SU-DHL-6 (cell line): ENCODE data around the gene ZRANB3.

ENCODE experiments used
- H2AFZ ChIP-seq: fragments of 200-600 bp; sonication (generic); 2 replicates; pipeline ENCODE4 v1.6.1; 2014; ENCODE audit warnings: low read depth, mild to moderate bottlenecking, moderate library complexity, mixed read lengths, antibody characterized with exemption, low read length; ENCODE audit not compliant: severe bottlenecking
- H3F3A ChIP-seq: fragments of 200-600 bp; shearing (Covaris generic); 2 replicates; pipeline ENCODE4 v1.6.0; 2016; ENCODE audit warnings: antibody characterized with exemption, mild to moderate bottlenecking; ENCODE audit not compliant: insufficient read depth
- H3K27ac ChIP-seq: fragments of 200-600 bp; sonication (generic); 2 replicates; pipeline ENCODE4 v1.5.1; 2016; ENCODE audit warnings: low read depth, mild to moderate bottlenecking, low read length, moderate library complexity, mixed read lengths
- H3K27me3 ChIP-seq: fragments of 200-600 bp; sonication (generic), shearing (Covaris generic); 2 replicates; pipeline ENCODE4 v1.6.0; 2014; ENCODE audit warnings: mild to moderate bottlenecking, low read length
- H3K36me3 ChIP-seq: fragments of 200-600 bp; sonication (generic); 2 replicates; pipeline ENCODE4 v1.6.1; 2014; ENCODE audit warnings: mild to moderate bottlenecking, low read length, mixed read lengths
- H3K4me2 ChIP-seq: fragments of 300-600, 200-600 bp; shearing (Covaris generic), sonication (generic); 2 replicates; pipeline ENCODE4 v1.6.0; 2014; ENCODE audit warnings: low read length, low read depth, mild to moderate bottlenecking; ENCODE audit not compliant: poor library complexity, severe bottlenecking
- H3K4me3 ChIP-seq: fragments of 200-600 bp; sonication (generic); 2 replicates; pipeline ENCODE4 v1.5.1; 2014; ENCODE audit warnings: antibody characterized with exemption, low read length, mild to moderate bottlenecking, mixed read lengths; ENCODE audit not compliant: insufficient read depth, poor library complexity, severe bottlenecking
- H3K79me2 ChIP-seq: fragments of 200-600 bp; sonication (generic); 2 replicates; pipeline ENCODE4 v1.6.1; 2014; ENCODE audit warnings: mild to moderate bottlenecking, low read length, moderate library complexity; ENCODE audit not compliant: insufficient read depth
- H3K9ac ChIP-seq: fragments of 200-600 bp; sonication (generic); 2 replicates; pipeline ENCODE4 v1.7.0; 2014; ENCODE audit warnings: mild to moderate bottlenecking, low read length
- H3K9me2 ChIP-seq: fragments of 200-600 bp; sonication (generic); replicated peaks from 2 replicates; pipeline ENCODE4 v1.6.1; 2014; ENCODE audit warnings: low read length; ENCODE audit not compliant: insufficient read depth
- H3K9me3 ChIP-seq: fragments of 200-600 bp; sonication (generic); 2 replicates; pipeline ENCODE4 v1.6.1; 2014; ENCODE audit warnings: low read length, mixed read lengths; ENCODE audit not compliant: insufficient read depth
- H4K20me1 ChIP-seq: fragments of 200-600 bp; sonication (generic); 2 replicates; pipeline ENCODE4 v1.6.1; 2014; ENCODE audit warnings: low read depth, mild to moderate bottlenecking, antibody characterized with exemption, low read length, moderate library complexity, mixed read lengths
- CTCF ChIP-seq: fragments of 200-600 bp; sonication (generic); IDR thresholded peaks from one replicate; pipeline ENCODE4 v1.5.1; 2017; ENCODE audit warnings: antibody characterized with exemption, mild to moderate bottlenecking, low read length, moderate library complexity; ENCODE audit not compliant: insufficient read depth, poor library complexity, severe bottlenecking
- EZH2phosphoT487 ChIP-seq: fragments of 200-600 bp; sonication (generic), shearing (Covaris generic); conservative IDR thresholded peaks from 2 replicates; pipeline ENCODE4 v1.6.1; 2018; ENCODE audit warnings: mild to moderate bottlenecking, antibody characterized with exemption, low read length, moderate library complexity, mixed read lengths

ZRANB3 gene

GRCh38 chr2:135175177-135175576, 355.8 kb downstream of the ZRANB3 start:
- H3K4me2 ChIP-seq = no peak overlapping the region
- H3K9ac ChIP-seq = no peak overlapping the region
- TF ChIP-seq EZH2phosphoT487 (no peak), CTCF (no peak)
- no peaks in the 10 kb centered on the region for H3K79me2 ChIP-seq
- no peak overlapping the region for H3K27ac ChIP-seq
- H3K27me3 ChIP-seq = no peaks in the 10 kb centered on the region
- H3K4me3 ChIP-seq = no peak overlapping the region
- H3K9me3 ChIP-seq = no peaks in the 10 kb centered on the region
- peaks cover 4% of the 10 kb centered on the region; the same call in 1 of the 2 replicates for H3K36me3 ChIP-seq
- H2AFZ ChIP-seq = no peak overlapping the region
- H3F3A ChIP-seq = no peaks in the 10 kb centered on the region; the same call in 1 of the 2 replicates
- no peaks in the 10 kb centered on the region for H3K9me2 ChIP-seq
- H4K20me1 ChIP-seq = no peaks in the 10 kb centered on the region

- Histone ChIP-seq H3K9me2 (no peaks in the 10 kb centered on the region), H3F3A (no peaks in the 10 kb centered on the region), H3K36me3 (peaks cover 7% of the 10 kb centered on the region; the same call in 1 of the 2 replicates), H3K4me3 (no peak overlapping the region), H3K79me2 (no peaks in the 10 kb centered on the region), H3K9ac (no peak overlapping the region), H3K4me2 (no peak overlapping the region), H3K27me3 (no peaks in the 10 kb centered on the region), H4K20me1 (no peaks in the 10 kb centered on the region), H3K9me3 (no peaks in the 10 kb centered on the region), H2AFZ (no peak overlapping the region), H3K27ac (no peak overlapping the region)
- TF ChIP-seq EZH2phosphoT487 (no peak), CTCF (no peak)
These were observed 356.3 kb downstream of the ZRANB3 start for GRCh38 chr2:135174810-135175093.

- Histone ChIP-seq H3K4me2 (no peak overlapping the region), H4K20me1 (no peaks in the 10 kb centered on the region), H3K36me3 (peaks cover 12% of the 10 kb centered on the region; the same call in 1 of the 2 replicates), H2AFZ (no peak overlapping the region), H3K9ac (no peak overlapping the region), H3K27me3 (no peaks in the 10 kb centered on the region), H3K9me3 (no peaks in the 10 kb centered on the region), H3F3A (no peaks in the 10 kb centered on the region), H3K4me3 (no peak overlapping the region), H3K9me2 (no peaks in the 10 kb centered on the region), H3K27ac (no peak overlapping the region), H3K79me2 (no peaks in the 10 kb centered on the region)
- TF ChIP-seq CTCF (no peak), EZH2phosphoT487 (no peak)
These were observed 356.8 kb downstream of the ZRANB3 start for GRCh38 chr2:135174049-135174809.
